SHP77 (cell line): ENCODE data around the gene MEGF11.

Experiments
- DNase-seq, 2 experiments: peaks; one replicate each; lab custom pipeline; 2025; lab: John Stamatoyannopoulos, UW

The MEGF11 gene

GRCh38 chr15:66065325-66065724 is 188.2 kb downstream of the MEGF11 start:
- no peak for DNase-seq

DNA sequence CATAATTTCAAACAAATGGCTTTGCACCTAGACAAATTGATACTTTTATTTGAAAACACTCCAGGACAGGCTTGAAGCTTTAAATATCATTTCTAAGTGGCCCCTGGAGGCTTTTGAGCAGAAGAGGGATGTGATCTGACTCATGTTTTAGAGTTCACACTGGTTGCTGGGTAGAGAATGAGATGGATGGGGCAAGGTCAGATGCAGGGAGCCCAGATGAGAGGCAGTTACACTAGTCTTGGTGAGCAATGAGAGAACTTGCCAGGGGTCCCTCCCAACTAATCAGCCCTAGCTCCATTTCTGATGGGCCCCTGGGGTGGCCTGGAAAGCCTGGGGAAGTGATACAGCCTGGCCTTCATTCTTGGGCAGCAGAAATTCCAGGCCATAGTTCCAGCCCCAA is 190.4 kb downstream of the MEGF11 start:
- DNase-seq: no peak

- no peak for DNase-seq
These were observed 196.5 kb downstream of the MEGF11 start for GRCh38 chr15:66057089-66057488.

DNA sequence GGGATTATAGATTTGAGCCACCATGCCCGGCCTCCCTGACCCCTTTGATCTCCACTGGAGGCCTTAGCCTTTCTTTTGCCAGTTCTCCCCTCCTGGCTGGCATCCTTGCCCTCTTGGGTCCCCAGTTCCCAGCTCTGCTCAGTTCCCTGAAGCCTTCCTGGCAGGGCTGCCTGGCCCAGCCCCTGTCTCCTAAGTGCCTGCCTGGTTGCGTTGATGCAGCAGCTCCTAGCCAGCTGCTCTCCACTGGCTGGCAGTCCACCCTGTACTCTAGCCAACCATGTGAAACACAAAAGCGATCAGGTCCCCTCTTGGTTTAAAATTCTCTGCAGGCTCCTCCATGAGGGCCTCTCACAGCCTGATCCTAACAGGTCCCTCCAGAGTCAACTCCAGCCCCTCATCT is 199.6 kb downstream of the MEGF11 start:
- DNase-seq: no peak

DNA sequence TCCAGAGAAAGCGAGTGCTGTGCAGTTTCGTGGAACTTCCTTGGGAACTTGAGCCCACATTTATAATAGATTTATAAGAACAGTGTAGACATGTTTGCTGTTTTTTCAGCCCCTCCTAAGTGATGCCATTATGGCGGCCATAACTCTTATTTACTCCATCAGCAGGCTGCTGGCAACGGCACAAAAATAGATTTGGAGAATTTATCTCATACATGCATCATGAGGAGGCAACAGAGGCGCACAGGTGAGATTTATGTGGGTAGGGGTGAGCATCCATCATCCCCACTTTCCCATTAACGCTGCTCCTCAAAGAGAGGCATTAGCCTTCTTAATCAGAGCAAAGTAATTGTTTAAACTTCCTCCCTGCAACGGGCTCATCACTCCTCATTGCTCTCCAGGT is 201.7 kb downstream of the MEGF11 start:
- no peak for DNase-seq

DNA sequence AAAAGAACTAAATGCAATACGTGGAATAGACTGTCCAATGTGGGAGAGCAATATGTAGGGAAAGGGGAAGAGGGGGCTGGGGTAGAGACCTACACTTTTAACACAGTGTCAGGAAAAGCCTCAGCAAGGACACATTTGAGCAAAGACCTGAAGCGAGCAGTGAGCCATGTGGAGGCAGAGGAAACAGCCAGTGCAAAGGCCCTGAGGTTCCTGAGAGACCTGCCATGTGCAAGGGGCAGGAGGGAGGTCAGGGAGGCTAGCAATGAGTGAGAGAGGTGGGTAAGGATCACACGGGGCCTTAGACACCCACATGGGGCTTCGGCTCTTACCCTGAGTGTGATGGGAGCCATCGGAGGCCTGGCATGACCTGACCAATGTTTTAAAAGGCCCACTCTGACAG is 203.3 kb downstream of the MEGF11 start:
- no peak for DNase-seq

DNA sequence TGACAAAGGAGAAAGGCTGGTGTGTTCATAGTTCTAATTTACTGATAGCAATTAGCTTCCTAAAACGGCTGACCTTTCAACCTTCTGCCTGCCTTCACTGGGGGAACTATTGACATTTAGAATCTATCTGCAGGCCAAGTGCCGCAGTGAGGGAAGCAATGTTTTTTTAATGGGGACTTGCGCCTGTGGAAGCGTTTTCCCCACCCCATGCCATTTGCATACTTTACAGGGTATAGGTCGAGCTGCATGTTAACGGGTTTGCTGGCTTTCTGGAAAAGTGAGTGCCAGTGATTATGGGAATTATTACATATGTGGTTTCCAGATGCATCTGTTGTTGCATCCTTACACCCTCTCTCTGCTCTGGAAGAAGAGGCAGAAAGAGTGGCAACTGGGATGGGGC is 204.2 kb downstream of the MEGF11 start:
- DNase-seq: no peak

GRCh38 chr15:66047321-66048024 is 206.1 kb downstream of the MEGF11 start:
- DNase-seq: no peak

DNA sequence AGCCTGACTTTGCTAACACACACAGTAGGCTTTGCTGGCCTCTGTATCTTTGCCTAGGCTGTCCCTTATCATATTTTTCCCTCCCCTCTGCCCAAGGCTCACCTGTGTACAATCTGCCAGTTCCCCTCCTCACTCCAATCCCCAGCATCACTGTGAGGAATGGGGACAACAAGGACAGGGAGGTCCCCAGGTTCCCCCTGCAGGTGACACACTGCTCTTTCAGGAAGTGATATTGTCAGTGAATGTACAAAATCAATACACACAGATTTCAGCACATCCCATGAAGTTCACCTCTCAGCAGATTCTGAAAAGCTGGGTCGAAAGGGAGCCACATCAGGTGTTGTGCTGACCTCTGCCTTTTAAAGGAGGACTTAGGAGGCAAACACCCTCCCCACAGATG is 206.8 kb downstream of the MEGF11 start:
- peak; percentile 3 to 37 for DNase-seq

- no peak for DNase-seq
These were observed 207.2 kb downstream of the MEGF11 start for GRCh38 chr15:66046326-66046725.

GRCh38 chr15:66045542-66045941 is 208.0 kb downstream of the MEGF11 start:
- no peak for DNase-seq

- no peak for DNase-seq
These were observed 208.7 kb downstream of the MEGF11 start for GRCh38 chr15:66044837-66045236.

- DNase-seq: peak; percentile 85 to 87
These were observed 210.3 kb downstream of the MEGF11 start for GRCh38 chr15:66043264-66043663.

- DNase-seq: no peak
These were observed 210.9 kb downstream of the MEGF11 start for GRCh38 chr15:66042624-66043023.

DNA sequence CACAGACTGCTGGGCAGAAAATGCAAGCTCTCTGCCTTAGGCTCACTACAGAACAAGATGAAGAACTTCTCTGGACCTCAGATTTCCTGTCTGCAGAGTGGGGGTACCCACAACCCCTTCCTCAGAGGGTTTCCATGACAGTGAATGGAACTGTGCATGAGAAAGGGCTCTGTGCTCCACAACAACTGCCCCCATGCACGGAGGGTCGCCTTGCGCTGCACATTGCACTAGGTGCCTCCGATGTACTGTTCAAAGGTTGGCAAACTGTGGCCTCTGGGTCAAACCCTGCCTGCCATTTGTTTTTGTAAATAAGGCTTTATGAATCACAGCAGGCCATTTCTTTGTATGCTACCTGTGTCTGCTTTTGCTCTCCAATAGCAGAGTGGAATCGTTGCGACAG is 212.3 kb downstream of the MEGF11 start:
- DNase-seq: no peak

DNA sequence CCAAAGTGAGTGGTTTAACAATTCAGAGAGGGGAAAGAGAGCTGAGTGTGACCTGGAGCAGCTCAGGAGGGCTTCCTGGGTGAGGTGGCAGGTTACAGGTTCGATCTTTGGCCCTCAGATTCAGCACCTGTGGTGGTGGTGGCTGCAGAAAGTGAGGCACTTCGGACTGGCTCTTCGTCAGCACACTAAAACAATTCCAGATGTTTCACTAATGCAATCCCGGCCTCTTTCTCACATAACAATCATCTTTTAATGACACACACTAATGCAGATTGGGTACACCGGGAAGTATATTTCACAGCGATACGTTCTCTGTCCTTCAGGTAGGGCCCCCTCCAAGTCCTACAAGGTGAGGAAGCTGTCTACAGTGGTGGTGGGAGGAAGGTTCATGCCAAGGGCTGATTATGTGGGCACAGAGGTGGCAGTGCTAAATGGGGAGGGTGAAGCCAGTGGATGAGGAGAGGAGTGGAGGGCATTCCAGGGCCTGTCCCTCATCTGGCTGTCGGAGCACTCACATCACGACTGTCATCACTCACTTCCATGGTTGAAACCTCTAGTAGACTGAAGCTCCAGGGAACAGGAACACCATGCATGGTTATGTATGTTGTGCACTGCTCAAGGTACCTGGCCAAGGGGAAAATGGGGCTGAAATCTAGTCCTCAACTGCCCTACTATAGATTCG is 213.2 kb downstream of the MEGF11 start:
- no peak for DNase-seq

DNA sequence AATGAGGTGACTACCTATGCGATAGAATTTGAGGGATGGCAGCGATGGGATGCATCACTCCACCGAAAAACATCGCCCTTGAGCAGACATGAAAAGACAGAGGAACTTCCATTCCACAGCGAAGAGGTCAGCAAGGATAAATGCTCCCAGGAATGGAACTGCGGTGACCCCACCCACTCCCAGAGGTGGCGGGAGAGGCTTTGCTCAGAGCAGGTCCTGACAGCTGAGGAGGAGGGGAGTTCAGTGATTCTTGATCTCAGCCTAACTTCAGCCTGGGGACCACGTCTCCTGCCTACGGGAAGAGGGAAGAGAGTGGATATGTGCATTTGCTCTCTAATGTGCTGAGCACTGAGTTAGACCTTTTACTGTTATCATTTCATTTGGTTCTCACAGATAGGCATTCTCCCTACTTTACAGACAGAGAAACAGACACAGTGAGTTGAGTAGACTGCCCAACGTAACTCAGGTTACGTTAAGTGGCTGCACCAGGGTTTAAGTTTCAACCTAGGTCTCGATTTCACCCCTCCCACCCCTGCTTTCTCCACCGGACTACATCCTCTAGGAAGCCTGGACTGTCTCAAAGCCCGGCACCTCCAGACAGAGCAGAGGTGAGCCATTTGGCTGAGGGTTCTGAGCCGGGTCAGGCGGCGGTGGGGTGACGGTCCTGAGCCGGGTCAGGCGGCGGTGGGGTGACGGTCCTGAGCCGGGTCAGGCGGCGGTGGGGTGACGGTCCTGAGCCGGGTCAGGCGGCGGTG is 214.3 kb downstream of the MEGF11 start:
- DNase-seq: no peak

DNA sequence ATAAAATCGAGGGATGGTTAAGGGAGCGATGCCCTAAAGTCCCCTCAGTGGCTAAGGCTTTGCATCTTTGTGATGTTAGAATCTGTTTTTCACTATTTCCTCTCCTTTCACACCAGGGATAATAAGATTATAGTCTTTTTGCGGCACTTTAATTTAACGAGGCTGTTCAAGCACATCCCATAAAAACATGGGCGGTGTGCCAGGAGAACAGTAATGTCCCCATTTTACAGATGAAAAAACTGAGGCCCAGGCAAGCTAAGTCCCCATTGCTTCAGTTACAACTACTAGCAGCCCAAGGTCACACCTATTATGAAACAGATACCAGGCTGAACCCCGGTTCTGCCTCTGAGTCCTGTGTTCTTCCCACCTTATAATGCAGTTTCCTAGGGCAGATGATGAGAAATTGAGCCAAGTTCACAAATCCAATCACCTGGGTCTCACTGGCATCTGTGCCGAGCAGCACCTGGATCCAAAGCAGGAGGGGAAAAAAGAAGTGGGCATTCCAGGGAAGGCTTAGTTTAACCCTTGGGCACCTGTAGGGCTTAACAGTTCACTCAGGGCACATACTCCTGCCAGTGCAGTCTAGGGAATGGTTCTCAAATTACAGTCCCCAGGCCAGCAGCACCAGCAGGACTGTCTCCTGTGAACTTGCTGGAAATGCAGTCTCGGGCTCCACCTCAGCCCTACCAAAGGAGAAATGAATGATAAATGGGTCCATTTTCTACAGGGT is 215.0 kb downstream of the MEGF11 start:
- no peak for DNase-seq

DNA sequence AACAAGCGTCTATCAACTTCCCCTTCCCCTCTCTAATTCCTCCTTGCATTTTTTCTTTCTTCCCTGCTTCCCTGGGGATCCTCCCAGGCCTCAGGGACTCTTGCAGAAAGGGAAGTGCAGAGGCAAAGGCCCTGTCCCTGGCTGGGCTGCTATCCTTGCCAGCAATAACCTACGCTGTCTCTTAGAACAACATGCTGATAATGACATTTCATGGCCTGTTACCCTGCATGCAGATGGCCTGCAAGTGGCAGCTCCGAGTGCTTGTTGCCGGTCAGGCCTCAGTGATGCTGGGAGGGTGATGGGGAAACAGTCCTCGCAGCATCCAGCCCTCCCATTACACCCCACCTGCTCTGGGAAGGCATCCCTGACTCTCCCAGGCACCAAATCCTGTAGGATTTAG is 216.7 kb downstream of the MEGF11 start:
- no peak for DNase-seq

- no peak for DNase-seq
These were observed 217.6 kb downstream of the MEGF11 start for GRCh38 chr15:66035901-66036300.

- DNase-seq: no peak
These were observed 220.4 kb downstream of the MEGF11 start for GRCh38 chr15:66033143-66033542.

DNA sequence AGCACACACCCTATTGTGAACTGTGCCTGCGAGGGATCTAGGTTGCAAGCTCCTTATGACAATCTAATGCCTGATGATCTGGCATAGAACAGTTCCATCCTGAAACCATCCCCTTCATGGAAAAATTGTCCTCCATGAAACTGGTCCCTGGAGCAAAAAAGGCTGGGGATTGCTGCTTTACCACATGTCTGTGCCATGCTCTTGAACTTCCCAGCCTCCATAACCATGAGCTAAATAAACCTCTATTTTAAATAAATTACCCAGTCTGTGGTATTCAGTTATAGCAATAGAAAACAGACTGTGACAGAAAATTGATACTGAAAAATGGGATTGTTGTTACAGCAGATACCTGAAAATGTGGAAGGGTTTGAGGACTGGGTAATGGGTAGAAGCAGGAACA is 221.5 kb downstream of the MEGF11 start:
- no peak for DNase-seq
